ENCODE results near the gene MAP4.
"Not testable (repeated sequence)": the region's sequence is repeated elsewhere in the genome, so short reads cannot be mapped to it uniquely, and the experiment has no call there.

Gene MAP4

DNA sequence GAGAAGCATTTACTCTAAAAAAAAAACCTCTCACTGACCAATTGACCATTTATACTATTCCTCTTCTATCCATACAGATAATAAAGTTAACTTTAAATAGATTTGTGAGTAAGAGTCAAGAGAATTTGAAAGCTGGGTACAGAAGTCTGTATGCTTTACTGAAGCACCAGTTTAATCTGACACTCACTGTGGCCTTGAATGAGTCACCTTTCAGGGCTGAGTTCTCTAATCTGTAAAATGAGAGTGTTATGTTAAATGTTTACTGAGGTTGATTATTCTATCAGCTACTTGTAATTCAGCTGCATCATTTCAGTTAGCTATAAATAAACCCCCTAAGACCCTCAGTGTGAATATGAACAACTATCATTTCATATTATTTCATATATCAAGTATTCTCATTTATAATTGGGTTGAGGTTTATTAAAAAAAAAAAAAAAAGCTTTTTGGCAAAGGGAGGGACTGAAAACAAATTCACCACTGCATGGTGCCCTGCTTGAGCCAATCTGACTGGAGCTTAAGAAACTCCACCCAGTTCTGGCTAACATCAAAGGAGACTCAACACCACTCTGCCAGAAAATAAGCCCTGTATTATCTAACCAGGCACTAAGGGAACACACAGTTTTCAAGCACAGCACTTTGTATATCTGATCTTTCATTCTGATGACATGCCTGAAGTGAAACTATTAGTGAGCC, 2.8 kb downstream of the MAP4 start:
- DNase-seq (ENCODE audit: low spot score), result no peak

DNA sequence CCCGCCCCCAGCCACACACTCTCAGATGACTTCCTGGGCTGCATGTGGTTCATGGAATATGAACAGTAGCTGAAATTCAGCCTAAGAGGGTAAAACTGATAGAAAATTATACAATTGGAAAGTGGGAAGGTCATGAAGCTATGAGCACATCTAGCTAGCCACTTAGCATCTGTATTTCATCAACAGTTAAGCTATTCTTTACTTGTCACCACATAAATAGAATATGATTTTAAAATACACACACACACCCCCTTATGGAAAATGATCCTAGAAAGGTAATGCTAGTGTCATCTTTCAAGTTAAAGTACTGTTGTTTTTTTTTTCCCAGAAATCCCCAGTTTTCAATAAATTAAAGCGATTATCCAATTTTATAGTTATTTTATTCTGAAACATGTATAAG, 3.6 kb downstream of the MAP4 start:
- DNase-seq (ENCODE audit: low spot score), result no peak

DNA sequence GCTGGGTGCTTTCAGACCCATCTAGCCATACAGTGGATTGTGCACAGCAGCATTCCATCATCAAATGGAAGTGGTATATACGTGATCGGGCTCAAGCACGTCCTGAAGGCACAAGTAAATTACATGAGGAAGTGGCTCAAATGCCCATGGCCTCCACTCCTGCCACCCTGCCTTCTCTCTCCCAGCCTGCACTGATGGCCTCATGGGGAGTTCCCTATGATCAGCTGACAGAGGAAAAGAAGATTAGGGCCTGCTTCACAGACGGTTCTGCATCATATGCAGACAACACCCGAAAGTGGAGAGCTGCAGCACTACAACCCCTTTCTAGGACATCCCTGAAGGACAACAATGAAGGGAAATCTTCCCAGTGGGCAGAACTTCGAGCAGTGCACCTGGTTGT, 8.2 kb downstream of the MAP4 start:
- DNase-seq (ENCODE audit: low spot score), result not testable (repeated sequence)

DNA sequence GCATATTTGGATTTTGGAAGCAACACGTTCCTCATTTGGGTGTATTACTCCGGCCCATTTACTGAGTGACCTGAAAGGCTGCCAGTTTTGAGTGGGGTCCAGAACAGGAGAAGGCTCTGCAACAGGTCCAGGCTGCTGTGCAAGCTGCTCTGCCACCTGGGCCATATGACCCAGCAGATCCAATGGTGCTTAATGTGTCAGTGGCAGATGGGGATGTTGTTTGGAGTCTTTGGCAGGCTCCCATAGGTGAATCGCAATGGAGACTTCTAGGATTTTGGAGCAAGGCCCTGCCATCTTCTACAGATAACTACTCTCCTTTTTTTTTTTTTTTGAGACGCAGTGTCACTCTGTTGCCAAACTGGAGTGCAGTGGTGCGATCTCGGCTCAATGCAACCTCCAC, 8.9 kb downstream of the MAP4 start:
- DNase-seq (ENCODE audit: low spot score), result not testable (repeated sequence)

DNA sequence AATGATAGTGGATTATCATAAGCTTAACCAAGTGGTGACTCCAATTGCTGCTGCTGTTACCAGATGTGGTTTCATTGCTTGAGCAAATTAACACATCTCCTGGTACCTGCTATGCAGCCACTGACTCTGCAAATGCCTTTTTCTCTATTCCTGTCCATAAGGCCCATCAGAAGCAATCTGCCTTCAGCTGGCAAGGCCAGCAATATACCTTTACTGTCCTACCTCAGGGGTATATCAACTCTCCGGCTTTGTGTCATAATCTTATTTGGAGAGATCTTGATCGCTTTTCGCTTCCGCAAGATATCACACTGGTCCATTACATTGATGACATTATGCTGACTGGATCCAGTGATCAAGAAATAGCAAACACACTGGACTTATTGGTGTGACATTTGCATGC, 9.4 kb downstream of the MAP4 start:
- DNase-seq (ENCODE audit: low spot score), result not testable (repeated sequence)

DNA sequence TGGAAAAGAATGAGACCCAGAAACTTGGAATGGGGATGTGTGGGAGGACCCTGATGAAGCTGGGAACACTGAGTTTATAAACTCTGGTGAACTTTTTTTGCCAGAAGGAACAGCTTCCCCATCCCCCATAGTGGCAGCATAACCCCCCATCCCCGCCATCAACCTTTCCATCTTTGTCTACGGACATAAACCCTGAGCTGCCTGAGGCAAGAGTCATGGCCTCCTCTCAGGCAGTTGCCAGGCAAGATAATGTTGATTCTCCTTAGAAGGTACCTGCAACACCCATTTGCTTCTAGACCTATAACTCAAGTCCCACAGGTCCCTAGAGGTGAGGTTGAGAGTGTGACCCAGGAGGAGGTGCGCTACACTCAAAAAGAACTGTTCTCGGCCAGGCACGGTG, 11.5 kb downstream of the MAP4 start:
- DNase-seq (ENCODE audit: low spot score), result no peak

DNA sequence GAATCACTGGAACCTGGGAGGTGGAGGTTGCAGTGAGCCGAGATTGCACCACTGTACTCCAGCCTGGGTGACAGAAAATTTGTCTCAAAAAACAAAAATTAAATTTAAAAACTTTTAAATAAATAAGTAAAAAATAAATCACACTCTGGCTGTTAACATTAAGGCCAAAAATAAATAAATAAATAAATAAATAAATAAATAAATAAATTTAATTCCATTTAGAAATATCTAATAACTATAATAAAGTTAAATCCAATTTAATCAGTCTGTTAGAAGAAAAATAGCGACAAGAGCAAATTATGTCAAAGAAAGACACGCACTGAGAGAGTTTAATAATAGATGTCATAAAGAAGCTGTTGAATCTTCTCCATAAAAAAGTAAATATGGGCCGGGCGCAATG, 13.4 kb downstream of the MAP4 start:
- no peak for DNase-seq (ENCODE audit: low spot score)

DNA sequence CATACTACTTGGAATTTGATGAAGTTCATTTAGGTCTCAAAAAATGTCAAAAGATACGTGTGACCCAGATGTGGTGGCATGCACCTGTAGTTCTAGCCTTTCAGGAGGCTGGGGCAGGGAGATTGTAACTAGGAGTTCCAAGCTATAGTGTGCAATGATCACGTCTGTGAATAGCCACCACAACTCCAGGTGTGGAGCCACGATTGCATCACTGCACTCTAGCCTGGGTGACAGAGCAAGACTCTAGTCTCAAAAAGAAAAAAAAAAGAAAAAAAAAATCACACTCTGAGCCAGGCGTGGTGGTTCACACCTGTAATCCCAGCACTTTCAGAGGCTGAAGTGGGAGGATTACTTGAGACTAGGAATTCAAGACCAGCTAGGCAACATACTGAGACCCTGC, 14.2 kb downstream of the MAP4 start:
- no peak for DNase-seq (ENCODE audit: low spot score)

DNA sequence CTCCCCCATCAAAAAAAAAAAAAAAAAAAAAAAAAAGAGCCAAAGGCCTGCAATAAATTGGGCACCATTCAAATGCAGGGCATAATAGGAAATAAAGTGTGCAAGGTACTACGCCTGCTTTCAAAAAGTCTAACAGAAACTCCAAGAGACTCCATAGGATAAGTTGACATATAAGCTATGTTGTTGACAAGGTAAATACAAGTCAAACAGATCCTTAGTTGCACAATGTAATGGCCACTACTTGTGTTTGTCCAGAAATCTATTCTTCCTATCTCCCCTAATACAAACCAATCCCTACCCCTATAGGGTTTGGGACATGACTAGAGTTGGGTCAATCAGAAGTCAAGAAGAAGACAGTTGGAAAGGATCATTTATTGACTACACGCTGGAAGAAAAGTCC, 16.0 kb downstream of the MAP4 start:
- no peak for DNase-seq (ENCODE audit: low spot score)

DNA sequence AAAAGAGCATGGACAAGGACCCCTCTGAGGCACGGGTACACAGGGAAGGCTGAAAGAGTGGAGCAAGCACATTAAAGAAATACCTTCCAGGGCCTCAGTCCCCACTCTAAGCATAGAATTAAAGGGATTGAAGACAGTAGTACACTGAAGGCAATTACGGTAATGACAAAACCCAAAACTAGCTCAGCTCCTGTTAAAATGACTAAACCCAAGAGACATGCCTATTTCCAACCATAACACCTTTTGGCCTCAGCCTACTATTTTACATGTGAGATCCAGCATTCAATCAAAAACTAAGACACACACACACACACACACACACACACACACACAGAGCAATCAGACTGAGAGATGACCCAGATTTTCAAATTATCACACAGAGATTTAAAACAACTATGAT, 19.8 kb downstream of the MAP4 start:
- no peak for DNase-seq (ENCODE audit: low spot score)

DNA sequence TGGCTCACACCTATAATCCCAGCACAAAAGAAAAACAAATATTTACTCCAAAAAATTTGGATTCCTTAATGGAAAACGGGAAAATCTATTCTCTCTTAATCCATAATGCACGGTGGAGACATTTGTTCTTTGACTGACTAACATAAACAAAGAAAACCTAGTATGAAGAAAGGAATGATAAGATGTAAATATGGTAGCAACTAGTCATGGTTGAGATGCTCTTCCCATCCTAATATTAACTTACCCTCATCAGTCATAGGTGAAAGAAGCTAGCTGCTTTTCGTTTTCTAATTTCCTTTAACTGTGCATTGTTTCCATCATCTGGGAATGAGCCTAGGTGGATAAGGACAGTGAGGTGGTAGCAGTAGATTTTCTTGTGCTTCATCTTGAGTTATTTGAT, 22.0 kb downstream of the MAP4 start:
- DNase-seq (ENCODE audit: low spot score), result no peak

DNA sequence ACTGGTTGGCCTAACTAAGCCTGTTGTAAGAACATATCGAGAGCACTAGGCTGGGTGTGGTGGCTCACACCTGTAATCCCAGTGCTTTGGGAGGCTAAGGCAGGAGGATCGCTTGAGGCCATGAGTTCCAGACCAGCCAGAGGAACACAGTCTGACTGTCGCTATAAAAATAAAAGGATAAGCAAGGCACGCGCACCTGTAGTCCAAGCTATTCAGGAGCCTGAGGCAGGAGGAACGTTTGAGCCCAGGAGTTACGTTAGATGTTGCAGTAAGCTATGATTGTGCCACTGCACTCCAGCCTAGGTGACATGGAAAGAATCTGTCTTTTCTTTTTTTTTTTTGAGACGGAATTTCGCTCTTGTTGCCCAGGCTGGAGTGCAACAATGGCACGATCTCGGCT, 24.9 kb downstream of the MAP4 start:
- DNase-seq (ENCODE audit: low spot score), result no peak

DNA sequence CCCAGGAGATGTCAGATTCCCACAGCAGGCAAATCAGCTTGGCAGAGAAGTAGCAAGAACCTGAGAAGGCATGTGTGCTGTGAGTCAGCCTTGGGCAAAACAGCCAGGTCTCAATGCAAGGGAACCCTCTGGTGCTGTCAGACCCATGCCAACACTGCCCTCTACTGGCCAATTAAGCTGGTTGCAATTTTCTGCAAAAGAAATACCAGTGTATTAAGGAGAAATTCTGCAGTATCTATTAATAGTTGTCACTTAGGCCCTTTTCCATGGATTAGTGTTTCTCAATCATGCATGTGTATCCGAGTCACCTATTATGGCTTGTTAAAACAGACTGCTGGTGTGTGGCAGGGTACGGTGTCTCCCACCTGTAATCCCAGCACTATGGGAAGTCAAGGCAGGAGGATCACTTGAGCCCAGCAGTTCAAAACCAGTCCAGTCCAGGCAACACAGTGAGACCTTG, 26.2 kb downstream of the MAP4 start:
- DNase-seq (ENCODE audit: low spot score), result peak; percentile 93

DNA sequence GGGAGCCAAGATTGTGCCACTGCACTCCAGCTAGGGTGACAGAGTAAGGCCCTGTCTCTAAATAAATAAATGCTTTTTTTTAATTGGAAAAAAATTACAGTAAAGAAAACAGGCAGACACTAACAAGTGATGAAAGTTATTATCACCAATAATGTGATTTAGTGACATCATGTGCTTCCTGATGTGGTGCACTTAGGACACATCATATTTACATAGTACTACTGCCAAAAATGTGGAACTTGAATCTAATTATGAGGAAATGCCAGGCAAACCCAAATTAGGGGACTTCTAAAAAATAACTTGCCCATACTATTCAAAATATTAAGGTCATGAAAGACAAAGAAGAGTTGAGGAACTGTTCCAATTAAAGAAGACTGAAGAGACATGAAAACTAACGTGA, 30.8 kb downstream of the MAP4 start:
- no peak for DNase-seq (ENCODE audit: low spot score)

DNA sequence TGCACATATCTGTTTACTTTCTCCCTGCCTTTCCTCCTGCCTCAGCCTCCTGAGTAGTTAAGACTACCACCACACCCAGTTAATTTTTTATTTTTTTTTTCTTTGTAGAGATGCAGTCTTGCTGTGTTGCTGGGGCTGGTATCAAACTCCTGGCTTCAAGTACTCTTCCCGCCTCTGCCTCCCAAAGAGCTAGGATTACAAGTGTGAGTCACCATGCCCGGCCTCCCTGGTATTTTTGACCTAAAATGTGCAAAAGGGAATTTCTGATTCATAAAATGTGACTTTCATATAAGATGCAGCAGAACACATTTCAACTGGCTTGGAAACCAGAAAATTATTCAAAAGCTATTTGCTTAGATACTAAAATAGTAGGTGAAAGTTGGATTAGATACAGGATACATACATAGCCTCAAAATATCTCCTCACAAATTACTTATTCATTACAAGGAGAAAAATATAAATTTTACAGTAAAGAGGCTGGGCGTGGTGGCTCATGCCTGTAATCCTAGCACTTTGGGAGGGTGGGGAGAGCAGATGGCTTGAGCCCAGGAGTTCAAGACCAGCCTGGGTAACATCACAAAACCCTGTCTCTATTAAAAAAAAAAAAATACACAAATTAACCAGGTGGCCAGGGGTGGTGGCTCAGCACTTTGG, 32.0 kb downstream of the MAP4 start:
- no peak for DNase-seq (ENCODE audit: low spot score)

DNA sequence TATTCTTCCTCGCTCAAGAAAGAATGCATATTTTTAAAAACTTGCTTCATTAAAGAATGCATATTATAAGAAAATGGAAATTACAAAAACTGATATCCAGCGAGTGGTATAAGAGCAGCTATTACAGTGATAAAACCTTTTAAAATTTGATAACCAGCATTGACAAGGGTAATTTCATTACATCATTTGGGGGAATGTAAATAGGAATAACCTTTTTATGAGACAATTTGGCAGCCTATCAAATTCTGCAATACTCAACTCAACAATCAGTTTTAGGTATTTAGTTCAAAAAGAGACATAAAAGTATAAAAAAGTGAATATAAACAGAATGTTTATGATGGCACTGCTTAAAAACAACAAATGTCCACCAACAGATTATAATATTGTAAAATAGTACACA, 35.4 kb downstream of the MAP4 start:
- DNase-seq (ENCODE audit: low spot score), result no peak

DNA sequence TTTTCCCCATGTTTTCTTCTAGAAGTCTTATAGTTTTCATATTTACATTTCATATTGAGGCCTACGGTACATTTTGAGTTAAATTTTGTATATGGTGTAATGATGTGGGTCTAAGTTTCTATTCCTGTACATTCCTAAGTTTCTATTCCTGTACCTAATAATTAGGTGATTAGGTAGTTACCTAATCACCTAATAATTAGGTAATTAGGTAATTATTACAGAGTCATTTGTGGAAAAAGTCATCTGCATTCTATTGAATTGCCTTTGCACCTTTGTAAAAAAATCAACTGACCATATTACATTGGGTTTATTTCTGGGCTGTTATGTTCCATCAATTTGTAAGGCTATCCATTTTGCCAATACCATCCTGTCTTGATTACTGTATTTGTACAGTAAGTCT, 37.1 kb downstream of the MAP4 start:
- no peak for DNase-seq (ENCODE audit: low spot score)

DNA sequence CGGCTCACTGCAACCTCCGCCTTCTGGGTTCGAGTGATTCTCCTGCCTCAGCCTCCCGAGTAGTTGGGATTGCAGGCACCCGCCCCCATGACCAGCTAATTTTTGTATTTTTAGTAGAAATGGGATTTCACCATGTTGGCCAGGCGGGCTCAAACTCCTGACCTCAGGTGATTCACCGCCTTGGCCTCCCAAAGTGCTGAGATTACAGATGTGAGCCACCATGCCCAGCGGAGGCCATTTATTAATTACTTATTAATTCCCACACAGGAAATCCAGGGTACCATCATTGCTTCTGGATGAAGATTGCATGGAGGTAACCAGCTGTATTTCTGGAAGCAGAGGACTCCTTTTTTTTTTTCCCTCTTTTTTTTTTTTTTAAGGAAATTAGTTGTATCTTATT, 37.8 kb downstream of the MAP4 start:
- DNase-seq (ENCODE audit: low spot score), result no peak

DNA sequence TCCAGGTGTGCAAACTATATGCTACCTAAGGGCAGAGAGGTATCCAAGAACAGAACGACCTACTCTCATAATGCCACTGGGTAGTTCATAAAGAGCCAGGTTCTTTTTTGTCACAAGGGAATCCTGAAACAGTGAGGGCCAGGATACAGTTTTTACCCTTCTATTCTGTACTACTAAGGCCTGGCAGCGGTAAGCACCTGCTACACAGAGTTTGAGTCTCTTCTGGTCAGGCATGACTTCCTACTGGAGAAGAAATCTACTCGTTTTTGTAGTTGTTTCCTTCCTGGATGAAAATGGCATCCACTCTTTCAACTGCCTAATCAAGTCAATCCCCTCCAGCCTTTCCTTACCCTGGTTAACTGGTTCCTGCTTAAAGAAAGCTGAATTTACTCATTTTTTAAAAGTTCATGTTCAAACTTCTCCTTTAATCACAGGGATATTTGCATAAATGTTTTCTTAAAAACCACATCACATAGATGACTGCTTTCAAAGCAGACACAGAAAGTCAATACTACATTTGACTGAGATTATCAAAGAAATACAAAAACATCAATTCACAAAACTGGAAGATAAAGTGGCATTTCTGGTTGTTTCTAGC, 40.0 kb downstream of the MAP4 start:
- DNase-seq (ENCODE audit: low spot score), result no peak

DNA sequence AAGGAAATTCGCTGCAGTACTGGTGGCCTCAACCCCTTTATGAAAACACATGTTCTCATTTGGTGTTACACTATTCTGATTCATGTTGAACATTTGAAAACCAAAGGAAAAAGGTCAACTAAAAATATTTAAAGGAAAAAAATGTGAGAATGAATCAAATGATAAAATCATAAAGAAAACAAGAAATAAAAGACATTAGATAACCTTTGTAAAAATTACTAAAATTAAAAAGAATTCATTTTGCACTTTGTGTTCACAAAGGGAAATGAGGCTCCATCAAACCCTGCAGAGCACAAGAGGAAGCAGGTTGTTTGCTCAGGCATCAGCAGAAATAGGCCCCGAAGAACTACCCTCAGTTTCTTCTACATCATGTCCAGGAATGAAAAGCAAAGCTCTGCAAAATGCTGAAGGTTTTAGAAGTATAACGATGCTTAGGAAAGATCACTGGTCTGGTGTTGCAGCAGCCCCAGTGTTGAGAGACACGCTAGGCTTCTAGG, 41.2 kb downstream of the MAP4 start:
- DNase-seq (ENCODE audit: low spot score), result no peak

DNA sequence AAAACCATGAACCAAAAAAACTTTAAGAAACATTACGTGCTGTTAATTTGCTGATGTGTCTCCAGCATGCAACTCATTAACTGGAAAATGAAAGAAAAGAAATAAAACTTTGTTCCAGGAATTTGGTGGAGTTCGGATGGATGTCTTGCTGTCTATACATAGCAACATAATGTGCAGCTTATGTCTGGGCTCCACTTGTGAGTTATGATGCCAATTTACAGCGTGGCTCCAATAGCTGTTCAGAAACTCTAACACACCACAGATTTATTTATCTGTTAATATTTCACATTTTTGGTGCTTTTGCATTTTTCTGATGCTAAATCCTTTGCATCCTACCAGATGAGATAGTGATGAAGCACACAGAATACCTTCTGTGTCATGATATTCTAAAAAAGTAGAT, 45.1 kb downstream of the MAP4 start:
- DNase-seq (ENCODE audit: low spot score), result no peak

DNA sequence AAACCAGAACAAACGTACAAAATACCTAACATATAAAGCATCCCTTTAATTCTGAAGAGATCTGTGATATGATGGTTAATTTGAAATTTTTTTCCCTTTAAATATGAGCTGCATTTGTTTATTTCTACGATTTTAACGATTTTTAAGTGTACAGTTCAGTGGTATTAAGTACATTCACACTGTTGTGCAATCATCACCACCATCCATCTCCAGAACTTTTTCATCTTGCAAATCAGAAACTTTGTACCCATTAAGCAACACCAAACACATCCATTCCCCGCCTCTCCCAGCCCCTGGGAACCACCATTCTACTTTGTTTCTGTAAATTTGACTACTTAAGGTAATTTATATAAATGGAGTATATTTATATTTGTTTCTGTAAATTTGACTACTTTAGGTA, 51.5 kb downstream of the MAP4 start:
- DNase-seq (ENCODE audit: low spot score), result no peak

DNA sequence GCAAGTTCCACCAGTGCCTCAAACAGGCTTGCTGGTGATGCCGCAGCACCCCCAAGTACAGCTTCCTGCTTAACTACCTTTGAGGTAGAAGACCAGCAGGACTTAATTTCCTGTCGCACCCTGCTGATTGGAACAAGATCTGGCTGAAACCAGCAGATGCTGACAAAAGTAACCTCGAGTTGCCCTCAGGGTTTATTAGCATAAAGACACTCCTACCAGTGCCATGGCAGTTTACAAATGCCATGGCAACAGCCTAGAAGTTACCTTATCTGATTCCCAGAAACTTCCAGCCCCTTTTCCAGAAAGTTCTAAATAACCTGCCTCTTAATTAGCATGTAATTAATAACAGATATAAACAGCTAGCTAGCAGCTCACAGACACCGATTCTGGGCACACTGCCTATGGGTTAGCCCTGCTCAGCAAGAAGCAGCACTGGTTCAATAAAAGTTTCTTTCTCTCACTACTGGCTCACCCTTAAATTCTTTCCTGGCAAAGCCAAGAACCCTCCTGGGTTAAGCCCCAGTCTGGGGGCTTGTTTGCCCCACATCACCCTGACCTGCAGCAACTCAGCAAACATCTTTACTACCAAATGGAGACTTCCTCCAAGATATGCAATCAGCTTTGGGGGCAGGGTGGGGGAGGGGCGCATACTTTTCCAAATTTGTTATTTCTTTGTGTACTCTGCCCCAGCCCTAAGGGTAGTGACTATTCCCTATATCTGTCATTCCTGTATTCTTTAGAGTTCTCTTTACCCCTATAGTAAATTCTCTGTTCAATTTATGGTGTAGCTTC, 54.2 kb downstream of the MAP4 start:
- no peak for DNase-seq (ENCODE audit: low spot score)

Data from pons (tissue), 1 donor.